GM12875 (cell line): Measurements from ENCODE around the gene SLC10A7.

ENCODE experiments used
- H3K4me3 ChIP-seq: one replicate; pipeline ENCODE4 v1.5.1; 2011; ENCODE audit warnings: low read depth, low read length, control low read depth
- TF ChIP-seq, protein P1 (sequence below): IDR thresholded peaks from 2 replicates; pipeline ENCODE4 v1.5.1; 2011; ENCODE audit warnings: low read depth, mild to moderate bottlenecking, control low read depth, inconsistent platforms, low read length, moderate library complexity, borderline replicate concordance; ENCODE audit not compliant: insufficient read depth

Gene SLC10A7

DNA sequence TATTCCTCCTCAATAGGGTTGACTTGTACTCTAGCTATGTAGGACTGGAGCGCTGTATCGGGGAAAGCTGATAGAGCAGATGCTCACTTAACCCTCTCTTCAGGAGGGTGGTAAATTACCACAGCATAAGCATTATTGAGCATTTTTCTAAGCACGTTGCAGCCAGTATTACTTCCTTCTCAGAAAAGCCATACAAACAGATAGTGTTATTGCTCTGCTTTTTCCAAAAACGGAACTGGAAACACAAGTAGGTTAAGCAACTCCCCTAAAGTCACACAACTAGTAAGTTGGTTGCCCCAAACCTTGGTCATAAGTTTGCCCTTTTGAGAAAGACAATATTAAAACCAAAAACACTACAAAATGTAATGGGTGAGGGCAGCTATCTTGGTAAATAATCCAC is 233.5 kb downstream of the SLC10A7 start:
- H3K4me3 ChIP-seq = no peak overlapping the region
- TF ChIP-seq, protein P1, sequence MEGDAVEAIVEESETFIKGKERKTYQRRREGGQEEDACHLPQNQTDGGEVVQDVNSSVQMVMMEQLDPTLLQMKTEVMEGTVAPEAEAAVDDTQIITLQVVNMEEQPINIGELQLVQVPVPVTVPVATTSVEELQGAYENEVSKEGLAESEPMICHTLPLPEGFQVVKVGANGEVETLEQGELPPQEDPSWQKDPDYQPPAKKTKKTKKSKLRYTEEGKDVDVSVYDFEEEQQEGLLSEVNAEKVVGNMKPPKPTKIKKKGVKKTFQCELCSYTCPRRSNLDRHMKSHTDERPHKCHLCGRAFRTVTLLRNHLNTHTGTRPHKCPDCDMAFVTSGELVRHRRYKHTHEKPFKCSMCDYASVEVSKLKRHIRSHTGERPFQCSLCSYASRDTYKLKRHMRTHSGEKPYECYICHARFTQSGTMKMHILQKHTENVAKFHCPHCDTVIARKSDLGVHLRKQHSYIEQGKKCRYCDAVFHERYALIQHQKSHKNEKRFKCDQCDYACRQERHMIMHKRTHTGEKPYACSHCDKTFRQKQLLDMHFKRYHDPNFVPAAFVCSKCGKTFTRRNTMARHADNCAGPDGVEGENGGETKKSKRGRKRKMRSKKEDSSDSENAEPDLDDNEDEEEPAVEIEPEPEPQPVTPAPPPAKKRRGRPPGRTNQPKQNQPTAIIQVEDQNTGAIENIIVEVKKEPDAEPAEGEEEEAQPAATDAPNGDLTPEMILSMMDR = no peak

DNA sequence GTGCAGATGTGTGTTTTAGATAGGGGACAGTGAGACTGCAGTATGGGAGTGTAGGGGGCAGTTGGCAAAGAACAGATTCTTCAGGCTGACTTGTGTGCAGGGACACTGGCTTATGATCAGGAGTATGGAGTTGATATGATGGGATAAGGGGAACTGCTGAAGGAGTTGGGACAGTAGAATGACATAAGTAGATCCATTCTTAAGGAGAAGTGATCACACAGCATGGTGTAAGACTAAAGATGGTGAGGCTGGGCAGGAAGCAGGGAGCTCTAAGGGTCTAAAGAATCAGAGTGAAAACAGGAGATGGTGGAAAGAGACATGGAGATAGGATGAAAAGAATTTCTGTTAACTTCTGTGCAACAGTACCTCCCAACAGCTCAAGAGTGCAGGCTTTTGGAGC is 236.7 kb downstream of the SLC10A7 start:
- no peak overlapping the region for H3K4me3 ChIP-seq
- TF ChIP-seq, protein P1 = no peak

DNA sequence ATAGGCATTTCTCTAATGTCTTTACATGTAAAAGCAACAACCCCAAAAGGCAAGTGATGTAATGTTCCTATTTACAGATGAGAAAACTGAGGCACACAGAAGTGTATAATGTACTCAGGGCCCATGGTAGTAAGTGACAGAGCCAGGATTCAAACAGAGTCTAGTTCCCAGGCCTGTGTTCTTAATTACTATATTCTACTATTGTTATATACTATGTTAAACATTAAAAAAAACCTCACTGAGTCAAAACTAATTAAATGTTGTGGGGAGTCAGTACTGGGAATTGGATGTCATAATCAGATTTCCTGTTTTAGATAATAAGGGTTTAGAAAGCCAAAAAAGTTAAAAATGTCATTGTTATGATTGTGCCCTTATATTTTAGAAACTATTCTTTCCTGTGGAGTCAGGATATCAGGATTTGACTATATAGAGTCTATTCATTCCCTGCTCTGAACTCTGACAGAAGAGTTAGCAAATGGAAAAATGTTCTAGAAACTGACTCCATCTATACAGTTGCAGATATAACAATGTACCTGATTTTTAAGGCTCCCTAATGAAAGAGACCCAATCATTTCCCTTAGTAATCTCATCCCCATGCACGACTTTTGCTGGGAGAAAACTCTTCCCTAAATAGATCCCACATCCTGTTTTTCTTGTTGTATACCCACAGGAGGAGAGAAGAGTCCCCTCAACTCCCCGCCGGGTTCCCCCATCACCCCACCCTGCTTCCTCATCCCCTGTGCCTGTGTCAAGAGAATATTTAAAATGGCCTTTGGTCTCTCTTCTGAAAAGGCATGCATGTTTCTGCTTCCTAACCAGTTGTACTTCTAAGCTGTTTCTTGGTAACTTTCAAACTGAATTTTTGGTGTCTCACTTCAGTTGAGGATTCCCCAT is 237.7 kb downstream of the SLC10A7 start:
- no peak overlapping the region for H3K4me3 ChIP-seq

DNA sequence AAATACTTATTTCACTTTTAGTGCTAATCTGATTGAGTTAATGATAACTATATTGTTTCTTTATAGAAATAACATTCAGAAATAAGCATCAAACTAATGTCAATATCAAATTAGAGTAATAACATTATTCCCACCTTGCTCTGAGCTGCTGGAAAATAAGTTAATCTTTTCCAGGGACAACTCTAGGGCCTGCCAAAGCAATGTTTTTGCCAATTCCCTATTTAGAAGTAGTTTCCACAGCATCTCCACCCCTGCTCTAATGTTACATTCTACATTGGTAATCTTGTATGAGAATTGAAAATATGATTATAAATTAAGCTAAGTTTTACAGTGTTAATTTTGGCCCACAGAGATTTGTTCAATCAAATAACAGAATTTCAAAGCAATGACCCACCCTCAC is 239.1 kb downstream of the SLC10A7 start:
- H3K4me3 ChIP-seq = no peak overlapping the region
- TF ChIP-seq, protein P1 = no peak

More for the DNA sequence above, 237.7 kb downstream of the SLC10A7 start:
- TF ChIP-seq, protein P1 = no peak

DNA sequence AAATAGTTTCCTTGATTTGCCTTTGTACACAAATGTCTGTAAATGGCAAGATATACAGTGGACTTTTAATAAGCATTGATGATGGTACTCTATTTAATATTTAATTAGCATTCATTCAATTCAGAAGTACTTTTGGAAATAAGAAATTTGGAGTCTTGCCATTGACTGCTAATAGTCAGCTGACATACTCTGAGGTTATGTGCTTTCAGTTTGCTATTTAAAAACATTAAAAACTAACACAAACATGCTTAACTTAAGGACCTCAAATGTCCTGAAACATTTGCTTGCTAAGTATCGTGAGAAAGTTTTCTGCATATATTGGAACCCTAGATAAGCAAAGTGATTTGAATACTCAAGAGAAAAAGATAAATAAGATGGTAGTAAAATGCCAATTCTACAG is 242.8 kb downstream of the SLC10A7 start:
- H3K4me3 ChIP-seq = no peak overlapping the region
- TF ChIP-seq, protein P1 = no peak

DNA sequence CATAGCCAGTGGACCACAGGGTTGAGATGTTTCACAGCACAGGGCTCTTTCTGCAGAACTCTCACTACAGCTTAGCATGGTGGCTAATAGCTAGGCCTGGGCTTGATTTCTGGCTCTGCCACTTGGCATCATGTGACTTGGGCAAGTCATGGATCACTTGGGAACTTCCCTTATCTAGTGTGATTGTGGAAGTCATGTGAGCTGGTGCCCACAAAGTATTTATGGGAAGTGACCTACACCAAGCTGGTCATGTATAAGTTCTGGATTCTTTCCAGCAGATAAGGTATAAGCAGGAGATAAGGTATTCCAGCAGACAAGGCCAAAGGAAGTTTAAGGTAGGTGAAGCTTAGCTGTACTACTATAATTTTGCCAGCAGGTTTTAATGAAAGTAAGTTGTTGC is 246.4 kb downstream of the SLC10A7 start:
- no peak overlapping the region for H3K4me3 ChIP-seq
- TF ChIP-seq, protein P1 = no peak

DNA sequence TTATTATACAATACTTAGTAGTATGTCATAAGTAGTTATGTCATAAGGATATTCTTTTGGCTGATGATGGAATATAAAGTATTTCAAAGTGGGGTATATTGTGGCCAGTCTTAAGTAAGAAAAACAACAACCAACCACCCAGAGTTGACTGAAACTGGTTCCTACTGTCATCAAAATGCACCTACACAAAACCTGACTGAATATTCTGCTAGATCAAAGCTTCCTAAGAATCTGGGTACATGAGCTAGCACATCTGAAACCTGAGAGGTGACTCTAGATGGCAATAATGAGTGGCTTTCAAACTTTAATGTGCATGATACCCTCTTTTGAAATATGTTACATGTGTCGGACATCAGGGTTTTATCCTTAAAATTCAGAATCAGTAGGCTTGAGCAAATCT is 247.0 kb downstream of the SLC10A7 start:
- TF ChIP-seq, protein P1 = no peak
- no peak overlapping the region for H3K4me3 ChIP-seq
